ENCODE data around the gene IRF6. TPM values are rescaled to one million over a fixed set of nuclear protein-coding genes. Genes with fewer than 3 reads are reported as not detected.
A peak's percentile ranks its signal among the peaks of the same experiment; 100 is the strongest.
"Not testable (repeated sequence)": the region's sequence is repeated elsewhere in the genome, so short reads cannot be mapped to it uniquely, and the experiment has no call there.

IRF6 gene
- total RNA-seq, 4 donors from 2014 or later: 94.8 to 110 (median 98.6) TPM

DNA sequence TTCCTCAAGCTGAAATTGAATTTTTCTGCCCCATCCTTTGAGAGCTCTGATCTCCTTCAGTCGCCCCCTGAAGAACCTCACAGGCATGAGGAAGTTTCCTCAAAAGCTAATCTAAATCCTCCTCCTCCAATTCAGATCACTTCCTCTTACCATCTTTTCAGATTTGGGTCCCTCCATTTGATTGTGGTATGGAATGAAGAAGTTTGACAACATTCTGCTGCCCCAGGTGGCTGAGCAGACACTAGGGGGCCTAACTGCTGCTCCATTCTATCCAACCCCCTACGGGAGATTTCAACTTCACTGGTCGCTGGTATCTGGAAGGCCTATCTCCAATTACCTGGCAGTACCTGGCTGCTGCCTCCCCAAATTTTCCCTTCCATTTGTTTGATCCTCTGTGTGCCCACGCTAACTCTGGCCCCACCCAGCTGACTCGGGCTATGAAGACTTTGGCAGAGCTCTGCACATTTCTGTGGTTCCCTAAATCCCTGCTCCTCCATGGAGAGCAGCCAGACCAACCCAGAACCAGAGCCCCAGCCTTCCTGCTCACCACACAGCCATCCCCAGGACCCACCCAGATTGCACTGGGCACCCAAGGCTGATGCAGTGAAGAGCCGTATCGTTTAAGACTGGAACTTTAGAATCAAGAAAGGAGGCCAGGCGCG, 7.8 kb downstream of the IRF6 start:
- Histone ChIP-seq H3K4me3 (no peak overlapping the region), H3K27me3 (peaks cover 0 to 4% (median 0%) of the 10 kb centered on the region in 4 donors), H3K27ac (peak overlapping the region; percentile 6 to 50 (median 29)), H3K36me3 (peaks cover 0 to 82% (median 6%) of the 10 kb centered on the region in 3 donors), H3K9me3 (no peaks in the 10 kb centered on the region), H3K4me1 (peaks cover 0 to 61% (median 4%) of the 10 kb centered on the region in 3 donors)
- DNase-seq: no peak
- intact Hi-C loops (cut with DNase I): no loop called here
- 42 to 60% methylated on average over 8 to 9 of the region's 9 CpGs for WGBS, 2 donors
- TF ChIP-seq, protein P1, sequence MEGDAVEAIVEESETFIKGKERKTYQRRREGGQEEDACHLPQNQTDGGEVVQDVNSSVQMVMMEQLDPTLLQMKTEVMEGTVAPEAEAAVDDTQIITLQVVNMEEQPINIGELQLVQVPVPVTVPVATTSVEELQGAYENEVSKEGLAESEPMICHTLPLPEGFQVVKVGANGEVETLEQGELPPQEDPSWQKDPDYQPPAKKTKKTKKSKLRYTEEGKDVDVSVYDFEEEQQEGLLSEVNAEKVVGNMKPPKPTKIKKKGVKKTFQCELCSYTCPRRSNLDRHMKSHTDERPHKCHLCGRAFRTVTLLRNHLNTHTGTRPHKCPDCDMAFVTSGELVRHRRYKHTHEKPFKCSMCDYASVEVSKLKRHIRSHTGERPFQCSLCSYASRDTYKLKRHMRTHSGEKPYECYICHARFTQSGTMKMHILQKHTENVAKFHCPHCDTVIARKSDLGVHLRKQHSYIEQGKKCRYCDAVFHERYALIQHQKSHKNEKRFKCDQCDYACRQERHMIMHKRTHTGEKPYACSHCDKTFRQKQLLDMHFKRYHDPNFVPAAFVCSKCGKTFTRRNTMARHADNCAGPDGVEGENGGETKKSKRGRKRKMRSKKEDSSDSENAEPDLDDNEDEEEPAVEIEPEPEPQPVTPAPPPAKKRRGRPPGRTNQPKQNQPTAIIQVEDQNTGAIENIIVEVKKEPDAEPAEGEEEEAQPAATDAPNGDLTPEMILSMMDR (IDR thresholded peaks at IDR 0.05): peak in 1 of 6 experiments; percentile 23
- no peak for TF ChIP-seq POLR2A (IDR thresholded peaks at IDR 0.05)

DNA sequence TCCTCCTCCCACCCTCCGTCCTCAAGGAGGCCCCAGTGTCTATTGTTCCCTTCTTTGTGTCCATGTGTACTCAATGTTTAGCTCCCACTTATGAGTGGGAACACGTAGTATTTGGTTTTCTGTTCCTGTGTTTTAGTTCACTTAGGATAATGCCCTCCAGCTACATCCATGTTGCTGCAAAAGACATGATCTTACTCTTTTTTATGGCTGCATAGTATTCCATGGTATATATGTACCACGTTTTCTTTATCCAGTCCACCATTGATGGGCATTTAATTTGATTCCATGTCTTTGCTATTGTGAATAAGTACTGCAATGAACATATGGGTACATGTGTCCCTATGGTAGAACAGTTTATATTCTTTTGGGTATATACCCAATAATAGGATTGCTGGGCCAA, 12.2 kb downstream of the IRF6 start:
- 79 to 93% methylated on average over 3 of the region's 3 CpGs for WGBS, 2 donors
- DNase-seq; intact Hi-C loops (cut with DNase I): not testable (repeated sequence)

DNA sequence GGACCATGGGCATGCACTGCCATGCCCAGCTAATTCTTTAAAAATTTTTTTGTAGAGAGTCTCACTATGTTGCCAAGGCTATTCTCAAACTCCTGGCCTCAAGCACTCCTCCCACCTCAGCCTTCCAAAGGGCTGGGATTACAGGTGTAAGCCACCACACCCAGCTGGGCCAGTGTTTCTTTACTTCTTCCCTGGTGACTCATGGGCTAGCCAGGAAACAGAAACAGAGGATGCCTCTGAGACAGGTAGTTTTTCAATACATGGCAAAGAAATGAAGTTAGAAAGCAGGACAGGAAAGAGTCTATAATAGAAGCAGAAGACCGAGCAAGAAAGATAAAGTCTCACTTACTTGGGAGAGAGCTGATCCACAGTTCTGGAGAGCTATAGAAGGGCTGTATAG, 14.0 kb downstream of the IRF6 start:
- DNase-seq: no peak
- H3K27me3 ChIP-seq: peaks cover 0 to 4% (median 0%) of the 10 kb centered on the region in 4 donors
- intact Hi-C loops (cut with DNase I): no loop called here
- H3K27ac ChIP-seq: peak overlapping the region in 3 of 4 donors; percentile 27 to 70 (median 44)
- no peak for TF ChIP-seq POLR2A (IDR thresholded peaks at IDR 0.05)
- TF ChIP-seq, protein P1 (IDR thresholded peaks at IDR 0.05): no peak
- H3K4me1 ChIP-seq: peaks cover 14 to 54% (median 15%) of the 10 kb centered on the region in 3 donors
- no peaks in the 10 kb centered on the region for H3K9me3 ChIP-seq
- H3K36me3 ChIP-seq: peaks cover 0 to 95% (median 9%) of the 10 kb centered on the region in 3 donors
- no peak overlapping the region for H3K4me3 ChIP-seq
- 23 to 67% methylated on average over 1 of the region's 1 CpG for WGBS, 2 donors

More for the DNA sequence above, 12.2 kb downstream of the IRF6 start:
- Histone ChIP-seq H3K4me1 (peaks cover 0 to 50% (median 4%) of the 10 kb centered on the region in 3 donors), H3K36me3 (peaks cover 0 to 97% (median 9%) of the 10 kb centered on the region in 3 donors)
- not testable (repeated sequence) for H3K27ac ChIP-seq, H3K4me3 ChIP-seq, H3K27me3 ChIP-seq, H3K9me3 ChIP-seq

DNA sequence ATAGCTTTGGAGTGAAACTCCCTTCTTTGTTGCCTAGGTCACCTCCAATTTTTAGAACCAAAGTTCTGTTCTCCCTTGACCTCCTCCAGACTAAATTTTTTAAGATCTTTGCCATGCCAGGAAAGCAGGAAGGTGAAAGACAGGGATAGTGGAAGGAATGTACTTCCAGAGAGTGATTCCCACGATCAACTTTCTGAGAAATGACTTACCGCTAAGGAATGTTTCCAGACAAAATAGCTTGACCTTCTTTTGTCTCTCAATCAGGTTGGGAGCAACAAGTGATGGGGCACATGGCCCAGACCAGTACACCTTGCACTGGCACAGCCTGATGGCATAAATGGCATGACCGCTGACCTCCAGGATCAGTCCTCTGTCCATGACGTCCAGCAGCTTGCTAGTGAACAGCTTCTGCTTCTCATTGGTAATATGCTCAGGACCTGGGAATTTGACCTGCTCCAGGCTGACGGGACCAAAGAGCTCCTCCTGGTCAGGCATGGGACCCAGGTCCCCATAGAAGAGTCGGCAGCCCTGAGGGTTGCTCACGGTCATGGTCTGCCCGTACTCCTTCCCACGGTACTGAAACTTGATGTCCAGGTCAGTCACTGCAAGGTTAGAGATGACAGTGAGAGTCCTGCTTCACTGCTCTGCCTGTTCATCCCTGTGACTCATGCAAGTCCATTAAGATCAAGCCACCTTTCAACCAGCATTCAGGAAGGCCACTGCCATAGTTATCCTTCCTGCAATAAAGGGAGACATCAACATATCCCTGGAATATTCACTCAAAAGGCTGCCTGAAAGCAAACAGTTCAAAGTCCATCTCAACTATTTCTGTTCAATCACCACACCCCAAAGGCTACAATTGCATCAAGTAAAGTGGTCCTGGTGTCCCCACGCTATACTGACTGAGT, 15.4 kb downstream of the IRF6 start:
- TF ChIP-seq POLR2A (IDR thresholded peaks at IDR 0.05): no peak
- TF ChIP-seq, protein P1 (IDR thresholded peaks at IDR 0.05): no peak
- peaks cover 16 to 63% (median 20%) of the 10 kb centered on the region in 3 donors for H3K4me1 ChIP-seq
- H3K27me3 ChIP-seq: peaks cover 0 to 4% (median 0%) of the 10 kb centered on the region in 4 donors
- H3K4me3 ChIP-seq: no peak overlapping the region
- no peaks in the 10 kb centered on the region for H3K9me3 ChIP-seq
- no peak overlapping the region for H3K27ac ChIP-seq
- no peak for DNase-seq
- WGBS, 2 donors: 79 to 94% methylated on average over 5 to 7 of the region's 10 CpGs
- peaks cover 0 to 95% (median 9%) of the 10 kb centered on the region in 3 donors for H3K36me3 ChIP-seq
- intact Hi-C loops (cut with DNase I): no loop called here

DNA sequence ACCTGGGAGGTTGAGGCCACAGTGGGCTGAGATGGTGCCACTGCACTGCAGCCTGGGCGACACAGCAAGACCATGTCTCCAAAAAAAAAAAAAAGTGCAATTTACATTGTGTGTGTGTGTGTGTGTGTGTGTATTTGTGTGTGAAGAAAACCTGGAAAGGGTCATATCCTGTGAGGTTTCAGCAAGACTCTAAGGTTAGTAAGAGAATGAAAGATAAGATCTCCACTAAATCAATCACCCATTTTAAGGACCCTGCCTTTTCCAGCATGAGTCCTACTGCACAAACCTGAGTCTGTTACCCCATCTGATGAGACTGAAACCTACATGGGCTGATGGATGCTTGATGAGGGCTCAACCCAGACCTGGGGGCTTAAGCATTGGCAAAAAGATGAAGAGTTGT, 16.7 kb downstream of the IRF6 start:
- WGBS, 2 donors: 63% methylated on average over 1 of the region's 1 CpG; no CpG with 5 or more reads in 1 of the 2 donors
- Histone ChIP-seq H3K27ac (peak overlapping the region in 1 of 4 donors; percentile 94), H3K4me3 (no peak overlapping the region), H3K9me3 (no peaks in the 10 kb centered on the region), H3K27me3 (no peaks in the 10 kb centered on the region), H3K4me1 (peaks cover 16 to 74% (median 20%) of the 10 kb centered on the region in 3 donors), H3K36me3 (peaks cover 0 to 90% (median 9%) of the 10 kb centered on the region in 3 donors)
- DNase-seq: no peak
- intact Hi-C loops (cut with DNase I): no loop called here
- TF ChIP-seq, protein P1 (IDR thresholded peaks at IDR 0.05): no peak
- no peak for TF ChIP-seq POLR2A (IDR thresholded peaks at IDR 0.05)

All from esophagus squamous epithelium (tissue), 5 donors.